Stimulated activated naive CD4-positive, alpha-beta T cell treated with Interleukin-2 at 50 U/mL for 16 hours (primary cell): Measurements from ENCODE around the gene ARHGAP31.
"Not testable (repeated sequence)": the region's sequence is repeated elsewhere in the genome, so short reads cannot be mapped to it uniquely, and the experiment has no call there.

Source experiments
- DNase-seq: peaks from one replicate; lab custom pipeline; 2025; lab: John Stamatoyannopoulos, UW

The ARHGAP31 gene

GRCh38 chr3:119295816-119296726 is 1.9 kb downstream of the ARHGAP31 start:
- DNase-seq, result no peak

- DNase-seq, result no peak
Measured at GRCh38 chr3:119296727-119297122, 2.5 kb downstream of the ARHGAP31 start.

- no peak for DNase-seq
Measured at GRCh38 chr3:119297169-119297568, 3.0 kb downstream of the ARHGAP31 start.

GRCh38 chr3:119298565-119298941 is 4.4 kb downstream of the ARHGAP31 start:
- DNase-seq, result no peak

- DNase-seq, result no peak
Measured at GRCh38 chr3:119300991-119301391, 6.8 kb downstream of the ARHGAP31 start.

GRCh38 chr3:119301662-119302061 is 7.5 kb downstream of the ARHGAP31 start:
- no peak for DNase-seq

- no peak for DNase-seq
Measured at GRCh38 chr3:119302697-119303551, 8.7 kb downstream of the ARHGAP31 start.

- DNase-seq, result no peak
Measured at GRCh38 chr3:119304201-119304713, 10.1 kb downstream of the ARHGAP31 start.

- DNase-seq, result no peak
Measured at GRCh38 chr3:119305286-119305685, 11.1 kb downstream of the ARHGAP31 start.

- not testable (repeated sequence) for DNase-seq
Measured at GRCh38 chr3:119306378-119306777, 12.2 kb downstream of the ARHGAP31 start.

- no peak for DNase-seq
Measured at GRCh38 chr3:119308355-119308754, 14.2 kb downstream of the ARHGAP31 start.

- DNase-seq, result no peak
Measured at GRCh38 chr3:119309591-119309990, 15.4 kb downstream of the ARHGAP31 start.

GRCh38 chr3:119310071-119310470 is 15.9 kb downstream of the ARHGAP31 start:
- DNase-seq, result no peak

GRCh38 chr3:119311081-119311925 is 17.1 kb downstream of the ARHGAP31 start:
- no peak for DNase-seq

- DNase-seq, result no peak
Measured at GRCh38 chr3:119313461-119313860, 19.3 kb downstream of the ARHGAP31 start.

- no peak for DNase-seq
Measured at GRCh38 chr3:119314821-119315220, 20.6 kb downstream of the ARHGAP31 start.

- DNase-seq, result no peak
Measured at GRCh38 chr3:119315600-119316312, 21.6 kb downstream of the ARHGAP31 start.

GRCh38 chr3:119316313-119316670 is 22.1 kb downstream of the ARHGAP31 start:
- no peak for DNase-seq

- DNase-seq, result no peak
Measured at GRCh38 chr3:119318876-119319275, 24.7 kb downstream of the ARHGAP31 start.

GRCh38 chr3:119319311-119319710 is 25.1 kb downstream of the ARHGAP31 start:
- no peak for DNase-seq

GRCh38 chr3:119320785-119321184 is 26.6 kb downstream of the ARHGAP31 start:
- DNase-seq, result not testable (repeated sequence)
